ENCODE measurements around the gene TNIK.

The TNIK gene

DNA sequence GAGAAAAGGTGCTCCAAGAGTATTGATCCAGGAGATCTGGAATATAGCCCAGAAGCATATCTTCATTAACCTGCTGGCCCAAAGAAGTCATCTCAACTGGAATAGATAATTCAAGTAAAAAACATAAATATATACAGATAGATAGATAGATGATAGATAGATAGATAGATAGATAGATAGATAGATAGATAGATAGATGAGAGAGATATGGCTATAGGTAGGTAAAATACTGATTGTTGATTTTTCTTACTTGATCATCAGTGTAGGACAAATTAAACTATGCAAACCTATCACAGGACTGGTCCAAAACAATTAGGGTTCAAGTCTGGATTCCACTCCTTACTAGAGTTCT, 83.6 kb downstream of the TNIK start:
- no peak for DNase-seq (ENCODE audit: low read depth)
- no peak overlapping the region for H3K4me3 ChIP-seq (ENCODE audit: low read length)
- TF ChIP-seq, protein P1, sequence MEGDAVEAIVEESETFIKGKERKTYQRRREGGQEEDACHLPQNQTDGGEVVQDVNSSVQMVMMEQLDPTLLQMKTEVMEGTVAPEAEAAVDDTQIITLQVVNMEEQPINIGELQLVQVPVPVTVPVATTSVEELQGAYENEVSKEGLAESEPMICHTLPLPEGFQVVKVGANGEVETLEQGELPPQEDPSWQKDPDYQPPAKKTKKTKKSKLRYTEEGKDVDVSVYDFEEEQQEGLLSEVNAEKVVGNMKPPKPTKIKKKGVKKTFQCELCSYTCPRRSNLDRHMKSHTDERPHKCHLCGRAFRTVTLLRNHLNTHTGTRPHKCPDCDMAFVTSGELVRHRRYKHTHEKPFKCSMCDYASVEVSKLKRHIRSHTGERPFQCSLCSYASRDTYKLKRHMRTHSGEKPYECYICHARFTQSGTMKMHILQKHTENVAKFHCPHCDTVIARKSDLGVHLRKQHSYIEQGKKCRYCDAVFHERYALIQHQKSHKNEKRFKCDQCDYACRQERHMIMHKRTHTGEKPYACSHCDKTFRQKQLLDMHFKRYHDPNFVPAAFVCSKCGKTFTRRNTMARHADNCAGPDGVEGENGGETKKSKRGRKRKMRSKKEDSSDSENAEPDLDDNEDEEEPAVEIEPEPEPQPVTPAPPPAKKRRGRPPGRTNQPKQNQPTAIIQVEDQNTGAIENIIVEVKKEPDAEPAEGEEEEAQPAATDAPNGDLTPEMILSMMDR (conservative IDR thresholded peaks at IDR 0.05; ENCODE audit: low read length) = no peak

DNA sequence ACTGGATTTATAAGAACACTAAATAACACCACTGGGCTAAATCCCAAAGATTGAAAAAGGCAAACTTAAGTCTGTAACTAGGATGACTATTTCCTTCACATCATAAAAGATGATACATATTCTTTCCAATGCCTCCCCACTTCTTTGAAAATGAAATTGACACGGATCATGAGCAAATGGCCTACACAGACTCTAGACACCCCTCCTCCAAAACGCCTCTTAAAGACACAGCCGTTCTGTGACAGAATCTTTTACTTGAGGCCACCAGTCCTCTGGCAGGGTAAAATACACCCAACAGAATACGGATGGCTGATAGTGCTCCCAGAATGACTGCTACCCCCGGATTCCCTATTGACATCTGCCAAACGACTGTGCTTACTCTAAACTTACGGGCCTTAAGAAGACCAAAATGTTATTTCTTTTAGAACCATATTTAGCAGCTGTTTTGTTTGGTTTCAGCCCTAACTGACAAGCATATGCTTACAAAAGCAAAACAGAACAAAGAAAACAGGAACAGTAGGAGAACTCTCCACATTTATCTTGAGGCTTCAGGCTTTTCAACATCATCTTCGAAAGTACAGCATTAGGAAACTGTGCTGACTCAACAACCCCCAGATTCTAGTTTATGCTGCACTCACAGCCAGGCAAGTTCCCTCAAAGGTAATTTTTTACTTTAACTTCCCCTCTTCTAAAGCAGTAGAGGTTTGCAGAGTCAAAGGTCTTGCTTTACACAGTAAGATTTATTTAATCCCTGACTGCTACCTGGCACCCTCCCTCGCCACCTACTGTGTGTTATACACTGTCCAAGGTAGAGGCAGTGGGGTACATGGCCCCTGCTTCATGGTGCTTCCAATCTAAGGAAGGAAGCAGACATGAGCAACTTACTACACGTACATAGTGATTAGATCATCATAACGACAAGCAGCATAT, 84.3 kb downstream of the TNIK start:
- H3K4me3 ChIP-seq (ENCODE audit: low read length) = no peak overlapping the region
- peak; percentile 34 for DNase-seq (ENCODE audit: low read depth)
- TF ChIP-seq, protein P1 (conservative IDR thresholded peaks at IDR 0.05; ENCODE audit: low read length) = no peak

DNA sequence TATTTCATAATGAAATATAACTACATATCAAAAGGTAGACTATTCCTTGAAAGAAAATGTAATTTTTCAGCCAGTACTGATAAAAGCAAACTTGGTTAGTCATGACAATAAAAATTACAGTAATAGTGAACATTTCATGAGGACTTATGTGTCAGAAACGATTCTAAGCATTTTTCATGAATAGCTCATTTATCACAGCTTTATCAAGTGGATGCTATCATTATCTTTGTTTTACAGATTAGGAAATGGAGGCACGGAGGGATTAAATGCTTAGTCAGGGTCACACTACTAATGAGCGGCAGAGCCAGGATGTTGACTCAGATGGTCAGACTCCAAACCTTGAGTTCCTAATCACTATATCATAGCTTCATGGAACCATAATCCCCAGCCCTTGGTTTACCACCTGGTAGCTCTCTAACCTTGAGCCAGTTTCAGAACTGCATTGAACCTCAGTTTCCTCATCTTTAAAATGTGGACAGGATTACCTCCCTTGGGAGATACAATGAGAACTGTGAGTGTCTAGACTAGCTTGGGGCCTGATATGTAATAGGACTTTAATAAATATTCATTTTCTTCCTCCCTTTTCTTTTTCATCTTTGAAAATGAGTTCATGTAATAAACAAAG, 85.4 kb downstream of the TNIK start:
- peak; percentile 63 for DNase-seq (ENCODE audit: low read depth)
- H3K4me3 ChIP-seq (ENCODE audit: low read length) = no peak overlapping the region
- TF ChIP-seq, protein P1 (conservative IDR thresholded peaks at IDR 0.05; ENCODE audit: low read length) = no peak

DNA sequence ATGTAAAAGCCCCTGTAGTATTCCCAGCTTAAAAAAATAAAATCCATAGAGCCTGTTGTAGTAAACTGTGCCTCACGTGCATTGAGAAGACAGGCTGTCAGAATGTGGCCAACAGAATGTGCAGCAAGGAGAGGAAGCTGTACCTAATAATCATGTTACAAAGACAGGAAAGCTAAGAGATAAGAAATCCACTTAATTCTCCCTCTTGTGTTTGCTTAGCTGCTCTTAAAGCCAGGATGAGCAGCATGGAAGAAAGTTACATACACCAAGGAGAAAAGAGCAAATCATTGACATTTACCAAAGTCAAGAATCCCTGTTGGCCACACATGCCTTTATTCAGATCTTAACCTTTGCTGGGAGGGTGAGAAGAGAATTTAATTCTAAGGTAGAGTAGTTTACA, 85.9 kb downstream of the TNIK start:
- H3K4me3 ChIP-seq (ENCODE audit: low read length) = no peak overlapping the region
- TF ChIP-seq, protein P1 (conservative IDR thresholded peaks at IDR 0.05; ENCODE audit: low read length) = no peak
- DNase-seq (ENCODE audit: low read depth) = no peak

DNA sequence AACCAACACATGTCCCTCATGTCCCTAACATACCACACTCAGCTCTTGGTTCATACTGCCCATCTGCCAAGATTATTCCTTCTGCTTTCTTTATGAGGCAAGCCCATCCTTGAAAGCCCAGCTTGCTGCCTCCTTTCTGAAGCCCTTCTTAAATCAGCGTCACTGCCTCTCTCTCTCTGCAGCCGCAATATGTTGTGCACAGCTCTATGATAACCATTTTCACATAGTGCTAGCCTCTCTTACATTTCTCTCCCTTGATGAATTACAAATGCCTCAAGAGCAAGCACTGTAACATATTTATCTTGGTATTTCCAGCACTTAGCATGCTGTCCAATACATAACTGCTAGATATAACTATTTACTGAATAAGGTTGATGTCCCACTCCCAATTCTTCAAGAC, 86.5 kb downstream of the TNIK start:
- DNase-seq (ENCODE audit: low read depth) = no peak
- TF ChIP-seq, protein P1 (conservative IDR thresholded peaks at IDR 0.05; ENCODE audit: low read length) = no peak
- H3K4me3 ChIP-seq (ENCODE audit: low read length) = no peak overlapping the region

DNA sequence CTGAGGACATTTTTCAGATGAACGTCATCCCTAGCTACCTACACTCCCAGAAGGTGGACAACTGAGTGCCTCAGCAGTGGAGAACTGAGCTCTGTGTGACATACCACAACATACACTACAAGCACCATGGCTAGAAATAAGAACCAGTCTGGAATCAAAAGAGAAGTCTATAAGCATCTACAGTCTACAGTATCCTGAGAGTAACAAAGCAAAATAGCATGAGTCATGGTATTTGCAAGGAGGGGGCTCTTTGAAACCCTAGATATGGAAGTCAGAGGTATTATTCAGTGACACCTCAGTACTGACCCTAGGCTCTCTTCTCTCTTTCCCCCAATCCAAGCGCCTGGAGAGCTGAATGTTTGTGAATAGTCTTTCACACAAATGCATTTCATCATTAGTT, 87.5 kb downstream of the TNIK start:
- no peak overlapping the region for H3K4me3 ChIP-seq (ENCODE audit: low read length)
- no peak for DNase-seq (ENCODE audit: low read depth)
- TF ChIP-seq, protein P1 (conservative IDR thresholded peaks at IDR 0.05; ENCODE audit: low read length) = no peak

DNA sequence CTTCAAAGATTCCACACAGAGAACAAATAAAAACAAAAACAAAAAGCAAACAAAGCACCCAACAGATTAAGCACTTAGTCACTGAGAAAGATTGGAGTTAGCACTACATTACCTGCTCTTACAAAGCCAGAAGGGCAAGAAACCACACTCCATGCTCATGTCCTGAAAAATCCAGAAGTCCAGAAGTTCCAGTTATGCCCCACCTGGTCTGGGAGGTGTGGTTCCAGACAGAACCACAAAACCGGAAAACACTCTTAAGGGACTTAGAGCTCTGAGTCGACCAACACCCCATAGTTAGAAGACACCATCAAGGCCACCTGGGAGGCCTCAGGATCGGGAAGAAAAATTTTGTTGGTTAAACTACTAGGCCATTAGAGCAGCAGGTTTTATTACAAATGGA, 88.9 kb downstream of the TNIK start:
- DNase-seq (ENCODE audit: low read depth) = no peak
- TF ChIP-seq, protein P1 (conservative IDR thresholded peaks at IDR 0.05; ENCODE audit: low read length) = no peak
- no peak overlapping the region for H3K4me3 ChIP-seq (ENCODE audit: low read length)
